Mucosa of descending colon (tissue), 3 donors: Measurements from ENCODE around the gene SEMA6A. TPM values are rescaled to one million over a fixed set of nuclear protein-coding genes. Genes with fewer than 3 reads are reported as not detected.

Experiments
- ATAC-seq: fragments of 200-7000 bp; cut with Tn5 transposase; one replicate; pipeline ENCODE4 v1.9.1; 2020; ENCODE audit warnings: mild to moderate bottlenecking, moderate library complexity
- DNase-seq, 3 donors: peaks; one replicate each; pipeline ENCODE4 v3.0.0-alpha.2; 2020
- H3K36me3 ChIP-seq: fragments of 200-600 bp; one replicate; pipeline ENCODE4 v1.8.0; 2021; ENCODE audit warnings: low read depth, mild to moderate bottlenecking
- H3K4me1 ChIP-seq: fragments of 200-600 bp; one replicate; pipeline ENCODE4 v1.8.0; 2021; ENCODE audit warnings: low read depth, mild to moderate bottlenecking
- H3K4me3 ChIP-seq: fragments of 200-600 bp; one replicate; pipeline ENCODE4 v1.8.0; 2021; ENCODE audit warnings: mild to moderate bottlenecking
- H3K9me3 ChIP-seq: fragments of 200-600 bp; one replicate; pipeline ENCODE4 v1.8.0; 2021; ENCODE audit warnings: mild to moderate bottlenecking
- intact Hi-C, 2 donors: fragments of 100-400 bp; cut with DNase I in 1 of 2; cut with micrococcal nuclease in 1 of 2; formaldehyde crosslinking; loops; one replicate each; pipeline versions ENCODE4 v1.11.0 to v1.11.1; 2022; cut with DNase I, micrococcal nuclease
- total RNA-seq, 3 donors: library from RNA; stranded (reverse); fragmentation: NEBNext Ultra II Directional in 2 of 3; extraction: Animal tissue kit (Norgen Biotek cat#: 25700) in 2 of 3; gene quantifications; one replicate each; pipeline versions ENCODE4 v1.2.1 to v1.2.4, GENCODE V29; 2021 to 2023
- TF ChIP-seq, protein P1 (sequence below): fragments of 200-600 bp; IDR thresholded peaks from one replicate; pipeline ENCODE4 v1.8.0; 2022; ENCODE audit warnings: antibody characterized with exemption, mild to moderate bottlenecking
- donor health status: DM: no; HTN: no; CAD: no; lungs with moderate emphysema.
- donor health status: DM: no; HTN: no; CAD: no.
- donor health status: DM: no; HTN: yes; CAD: no.

Gene SEMA6A
- total RNA-seq, 3 donors from 2014 or later = 90.0 to 137 (median 106) TPM

DNA sequence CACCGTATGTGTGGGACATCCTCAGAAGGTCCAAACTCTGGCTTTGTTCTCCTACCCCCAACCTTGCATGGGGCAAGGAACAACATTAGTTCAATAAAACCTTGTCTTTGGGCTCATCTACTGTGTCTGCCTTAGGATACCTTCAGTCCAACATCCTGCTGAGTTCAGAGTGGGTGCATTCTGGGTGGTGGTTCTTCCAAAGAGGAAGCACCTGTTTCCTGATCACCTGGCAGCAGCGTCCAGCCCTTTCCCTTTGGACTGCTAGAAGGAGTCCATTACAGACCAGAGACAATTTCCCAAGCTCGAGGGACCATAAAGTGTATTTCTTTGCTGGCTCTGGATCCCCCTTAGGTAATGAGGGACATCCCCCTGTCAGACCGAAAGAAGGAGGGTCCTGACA, 154.1 kb downstream of the SEMA6A start:
- Histone ChIP-seq H3K4me1 (no peaks in the 10 kb centered on the region), H3K4me3 (no peak overlapping the region), H3K9me3 (no peaks in the 10 kb centered on the region), H3K36me3 (no peaks in the 10 kb centered on the region)
- DNase-seq = no peak
- intact Hi-C loops = no loop called here
- ATAC-seq = no peak
- TF ChIP-seq, protein P1, sequence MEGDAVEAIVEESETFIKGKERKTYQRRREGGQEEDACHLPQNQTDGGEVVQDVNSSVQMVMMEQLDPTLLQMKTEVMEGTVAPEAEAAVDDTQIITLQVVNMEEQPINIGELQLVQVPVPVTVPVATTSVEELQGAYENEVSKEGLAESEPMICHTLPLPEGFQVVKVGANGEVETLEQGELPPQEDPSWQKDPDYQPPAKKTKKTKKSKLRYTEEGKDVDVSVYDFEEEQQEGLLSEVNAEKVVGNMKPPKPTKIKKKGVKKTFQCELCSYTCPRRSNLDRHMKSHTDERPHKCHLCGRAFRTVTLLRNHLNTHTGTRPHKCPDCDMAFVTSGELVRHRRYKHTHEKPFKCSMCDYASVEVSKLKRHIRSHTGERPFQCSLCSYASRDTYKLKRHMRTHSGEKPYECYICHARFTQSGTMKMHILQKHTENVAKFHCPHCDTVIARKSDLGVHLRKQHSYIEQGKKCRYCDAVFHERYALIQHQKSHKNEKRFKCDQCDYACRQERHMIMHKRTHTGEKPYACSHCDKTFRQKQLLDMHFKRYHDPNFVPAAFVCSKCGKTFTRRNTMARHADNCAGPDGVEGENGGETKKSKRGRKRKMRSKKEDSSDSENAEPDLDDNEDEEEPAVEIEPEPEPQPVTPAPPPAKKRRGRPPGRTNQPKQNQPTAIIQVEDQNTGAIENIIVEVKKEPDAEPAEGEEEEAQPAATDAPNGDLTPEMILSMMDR = no peak

DNA sequence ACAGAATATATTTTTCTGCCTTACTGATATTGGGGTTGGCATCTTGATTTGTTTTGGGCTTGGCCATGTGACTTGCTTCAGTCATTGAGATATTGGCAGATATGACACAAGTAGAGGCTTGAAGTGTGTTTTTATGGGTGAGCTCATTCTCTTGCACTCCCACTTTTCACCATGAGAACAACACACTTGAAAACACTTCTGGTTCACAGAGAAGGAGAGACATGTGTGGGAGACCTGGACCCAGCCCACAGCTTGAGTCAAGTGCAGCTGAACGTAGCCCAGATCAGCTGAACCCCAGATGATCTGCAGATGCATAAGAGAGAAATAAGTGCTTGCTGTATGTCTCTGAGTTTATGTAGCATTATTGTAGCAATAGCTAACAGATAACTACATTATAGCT, 155.4 kb downstream of the SEMA6A start:
- no peaks in the 10 kb centered on the region for H3K36me3 ChIP-seq
- no peaks in the 10 kb centered on the region for H3K4me1 ChIP-seq
- intact Hi-C loops = no loop called here
- ATAC-seq = no peak
- TF ChIP-seq, protein P1 = no peak
- no peaks in the 10 kb centered on the region for H3K9me3 ChIP-seq
- no peak overlapping the region for H3K4me3 ChIP-seq
- no peak for DNase-seq

DNA sequence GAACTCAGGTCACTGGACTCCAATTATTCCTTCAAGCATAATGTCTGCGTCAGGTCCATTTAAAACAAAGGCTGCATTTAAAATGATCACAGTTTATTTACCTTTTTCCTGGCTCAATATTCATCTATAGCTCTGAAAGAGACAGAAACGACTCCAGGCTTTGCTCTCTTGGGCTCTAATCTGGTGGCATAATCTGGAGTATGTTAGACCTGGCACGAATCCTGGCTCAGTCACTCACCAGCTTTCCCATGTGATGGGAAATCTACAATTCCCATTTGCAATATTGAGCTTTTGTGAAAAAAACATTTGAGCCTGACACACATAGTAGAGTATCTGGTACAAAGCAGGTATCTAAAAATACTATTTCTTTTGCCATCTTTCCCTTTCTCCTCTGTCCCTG, 155.8 kb downstream of the SEMA6A start:
- intact Hi-C loops = no loop called here
- TF ChIP-seq, protein P1 = no peak
- H3K4me1 ChIP-seq = no peaks in the 10 kb centered on the region
- DNase-seq (no peak), ATAC-seq (no peak)
- no peak overlapping the region for H3K4me3 ChIP-seq
- H3K9me3 ChIP-seq = no peaks in the 10 kb centered on the region
- no peaks in the 10 kb centered on the region for H3K36me3 ChIP-seq

DNA sequence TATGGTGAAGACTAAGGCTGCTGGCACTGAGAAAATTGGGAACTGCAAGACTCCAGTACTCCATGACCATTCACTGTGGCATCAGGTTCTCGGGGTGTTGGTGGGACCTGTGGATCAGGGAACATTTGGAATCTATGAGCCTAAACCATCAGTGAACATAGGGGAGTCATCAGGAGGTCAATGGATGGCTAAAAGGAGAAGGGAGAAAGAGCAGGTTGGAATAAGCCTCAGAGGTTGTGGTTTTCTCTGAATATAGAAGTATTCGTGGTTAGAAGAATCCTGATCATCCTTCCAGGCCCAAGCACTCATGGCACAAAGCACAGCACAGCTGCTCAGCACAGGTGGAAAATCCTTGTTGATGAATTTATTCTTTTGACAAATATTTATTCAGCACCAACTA, 156.6 kb downstream of the SEMA6A start:
- Histone ChIP-seq H3K4me1 (no peaks in the 10 kb centered on the region), H3K4me3 (no peak overlapping the region), H3K36me3 (no peaks in the 10 kb centered on the region), H3K9me3 (no peaks in the 10 kb centered on the region)
- no peak for DNase-seq
- TF ChIP-seq, protein P1 = no peak
- no peak for ATAC-seq
- intact Hi-C loops = no loop called here

DNA sequence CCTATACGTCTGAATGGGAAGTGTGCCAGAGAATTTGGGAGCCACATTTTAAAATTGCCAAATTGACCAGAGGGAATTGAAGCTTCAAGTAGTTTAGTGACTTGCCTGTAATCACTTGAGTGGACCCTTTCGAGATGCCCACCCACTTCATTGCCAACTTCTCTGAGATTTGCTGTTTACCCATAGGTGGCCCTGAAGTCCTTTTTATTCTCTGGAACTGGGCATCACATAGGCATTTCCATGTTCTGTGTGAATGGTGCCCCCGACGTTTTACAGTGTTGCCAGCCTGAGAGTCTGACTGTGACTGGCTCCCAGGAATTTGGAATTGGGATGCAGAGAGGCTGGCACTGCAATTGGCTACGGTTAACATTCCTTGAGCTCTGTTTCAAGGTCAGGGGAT, 158.6 kb downstream of the SEMA6A start:
- H3K36me3 ChIP-seq = no peaks in the 10 kb centered on the region
- H3K9me3 ChIP-seq = no peaks in the 10 kb centered on the region
- no peak for ATAC-seq
- no peak for DNase-seq
- no peak overlapping the region for H3K4me3 ChIP-seq
- intact Hi-C loops = no loop called here
- no peaks in the 10 kb centered on the region for H3K4me1 ChIP-seq
- TF ChIP-seq, protein P1 = no peak

DNA sequence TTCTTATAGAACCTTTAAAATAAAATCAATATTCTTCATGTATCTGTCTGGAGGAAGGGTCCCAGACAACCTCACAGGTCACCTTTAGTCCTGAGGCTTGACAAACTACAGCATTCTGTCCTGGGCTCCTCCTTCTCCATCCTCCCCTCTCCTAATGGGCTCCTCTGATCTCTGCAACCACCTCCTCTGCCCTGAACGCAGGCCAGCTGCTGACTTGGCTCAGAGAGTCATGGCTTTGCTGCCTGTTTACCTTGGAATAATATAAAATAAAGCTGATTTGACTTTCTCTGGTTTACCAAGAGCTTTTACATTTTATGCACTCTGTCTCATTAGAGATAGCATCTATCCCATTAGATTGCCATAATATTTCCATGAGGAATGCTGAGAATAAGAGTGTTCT, 159.4 kb downstream of the SEMA6A start:
- intact Hi-C loops = no loop called here
- Histone ChIP-seq H3K4me1 (no peaks in the 10 kb centered on the region), H3K9me3 (no peaks in the 10 kb centered on the region), H3K4me3 (no peak overlapping the region), H3K36me3 (no peaks in the 10 kb centered on the region)
- no peak for DNase-seq
- no peak for ATAC-seq
- TF ChIP-seq, protein P1 = no peak
